PC-9 (cell line): Measurements from ENCODE around the gene SNX1. TPM values are rescaled to one million over a fixed set of nuclear protein-coding genes. Genes with fewer than 3 reads are reported as not detected.
"Not testable (repeated sequence)": the region's sequence is repeated elsewhere in the genome, so short reads cannot be mapped to it uniquely, and the experiment has no call there.

Experiments used
- BruUV-seq: library from RNA; stranded (reverse); fragments of 400-500 nt; replicated peaks from 2 replicates; lab custom pipeline; 2021; lab: Mats Ljungman, UMichigan
- CTCF ChIA-PET: fragments of 300-600 bp; sonication (Branson Sonifier 250); formaldehyde crosslinking; loops from one replicate; lab custom pipeline; 2022; ENCODE audit warnings: antibody characterized with exemption; lab: Charles Lee
- POLR2A ChIA-PET: fragments of 300-600 bp; sonication (Branson Sonifier 250); formaldehyde crosslinking; loops from one replicate; lab custom pipeline; 2022; ENCODE audit warnings: antibody characterized with exemption; ENCODE audit not compliant: unreplicated experiment; lab: Charles Lee
- DNase-seq, 2 experiments: peaks; one replicate each; pipeline versions ENCODE4 v3.0.0 to v3.0.0-alpha.2; 2015 to 2022; ENCODE audit warnings: mixed read lengths in 1 of 2
- H2AFZ ChIP-seq: fragments of 200-600 bp; sonication (generic); 2 replicates; pipeline ENCODE4 v1.8.1; 2017; ENCODE audit warnings: antibody characterized with exemption
- H3F3A ChIP-seq: fragments of 200-600 bp; sonication (generic); 2 replicates; pipeline ENCODE4 v1.8.1; 2017; ENCODE audit warnings: antibody characterized with exemption, mild to moderate bottlenecking, low read depth; ENCODE audit not compliant: insufficient read depth
- H3K27ac ChIP-seq: fragments of 200-600 bp; sonication (generic); 2 replicates; pipeline ENCODE4 v1.6.1; 2016; ENCODE audit warnings: mixed run types
- H3K27me3 ChIP-seq: fragments of 200-600 bp; sonication (generic); 2 replicates; pipeline ENCODE4 v1.6.1; 2016; ENCODE audit warnings: low read depth, mixed run types; ENCODE audit not compliant: insufficient read depth
- H3K36me3 ChIP-seq: fragments of 200-600 bp; sonication (generic); 2 replicates; pipeline ENCODE4 v1.6.1; 2016; ENCODE audit warnings: low read depth, mixed run types
- H3K4me1 ChIP-seq: fragments of 200-600 bp; sonication (generic); replicated peaks from 2 replicates; pipeline ENCODE4 v1.6.1; 2016; ENCODE audit warnings: mixed run types; ENCODE audit not compliant: insufficient read depth
- H3K4me2 ChIP-seq: fragments of 200-600 bp; sonication (generic); 2 replicates; pipeline ENCODE4 v1.6.1; 2017; ENCODE audit warnings: mixed run types
- H3K4me3 ChIP-seq: fragments of 200-600 bp; sonication (generic); 2 replicates; pipeline ENCODE4 v1.6.1; 2016; ENCODE audit warnings: mixed run types
- H3K79me2 ChIP-seq: fragments of 200-600 bp; sonication (generic); 2 replicates; pipeline ENCODE4 v1.6.1; 2017; ENCODE audit warnings: low read depth, mixed run types
- H3K9me2 ChIP-seq: fragments of 200-600 bp; sonication (generic); 2 replicates; pipeline ENCODE4 v1.8.1; 2017; ENCODE audit warnings: mild to moderate bottlenecking; ENCODE audit not compliant: insufficient read depth
- H3K9me3 ChIP-seq: fragments of 200-600 bp; sonication (generic); 2 replicates; pipeline ENCODE4 v1.8.1; 2016; ENCODE audit warnings: low read depth; ENCODE audit not compliant: insufficient read depth
- H4K20me1 ChIP-seq: fragments of 200-600 bp; sonication (generic); 2 replicates; pipeline ENCODE4 v1.8.1; 2017; ENCODE audit not compliant: insufficient read depth
- CTCF ChIP-seq: fragments of 200-600 bp; sonication (generic); conservative IDR thresholded peaks from 2 replicates; pipeline ENCODE4 v1.6.1; 2017; ENCODE audit warnings: mixed run types, antibody characterized with exemption, mild to moderate bottlenecking, moderate library complexity
- EZH2 ChIP-seq: fragments of 200-600 bp; sonication (generic); IDR thresholded peaks from 2 replicates; pipeline ENCODE4 v1.8.0; 2017; ENCODE audit warnings: antibody characterized with exemption, low read depth
- intact Hi-C: fragments of 100-400 bp; cut with micrococcal nuclease; formaldehyde crosslinking; loops from one replicate; pipeline ENCODE4 v1.10.0; 2022; ENCODE audit not compliant: unreplicated experiment
- total RNA-seq: library from RNA; stranded (reverse); gene quantifications from 2 replicates; pipeline ENCODE4 v1.2.3, GENCODE V29; 2021

Gene SNX1
- total RNA-seq, 1 experiment from 2014 or later: 114 TPM

GRCh38 chr15:64051407-64052259 is 44.1 kb upstream of the SNX1 start:
- no peaks in the 10 kb centered on the region for H3K36me3 ChIP-seq
- peaks cover 7% of the 10 kb centered on the region; the same call in 1 of the 2 replicates for H3K4me1 ChIP-seq
- no peaks in the 10 kb centered on the region for H4K20me1 ChIP-seq
- H3K9me2 ChIP-seq: no peaks in the 10 kb centered on the region
- ChIA-PET POLR2A (no interaction called here), CTCF (no interaction called here)
- H3K27me3 ChIP-seq: no peaks in the 10 kb centered on the region
- TF ChIP-seq EZH2 (no peak), CTCF (no peak)
- H3K4me2 ChIP-seq: no peak overlapping the region
- no peaks in the 10 kb centered on the region for H3K9me3 ChIP-seq
- no peaks in the 10 kb centered on the region for H3F3A ChIP-seq
- H3K4me3 ChIP-seq: no peak overlapping the region
- BruUV-seq: no TSS peak
- no peak overlapping the region for H3K27ac ChIP-seq
- intact Hi-C loops: no loop called here
- DNase-seq: no peak
- no peak overlapping the region for H2AFZ ChIP-seq
- no peaks in the 10 kb centered on the region for H3K79me2 ChIP-seq

- H3K9me2 ChIP-seq: no peaks in the 10 kb centered on the region
- DNase-seq: no peak
- H3K4me2 ChIP-seq: no peak overlapping the region
- H3K27ac ChIP-seq: no peak overlapping the region
- H3K79me2 ChIP-seq: no peaks in the 10 kb centered on the region
- H3F3A ChIP-seq: no peaks in the 10 kb centered on the region
- CTCF ChIA-PET: no interaction called here
- peaks cover 7% of the 10 kb centered on the region; the same call in 1 of the 2 replicates for H3K4me1 ChIP-seq
- no peaks in the 10 kb centered on the region for H3K27me3 ChIP-seq
- H2AFZ ChIP-seq: no peak overlapping the region
- no TSS peak for BruUV-seq
- H3K4me3 ChIP-seq: no peak overlapping the region
- TF ChIP-seq EZH2 (no peak), CTCF (no peak)
- POLR2A ChIA-PET: no interaction called here
- no peaks in the 10 kb centered on the region for H3K9me3 ChIP-seq
- intact Hi-C loops: no loop called here
- no peaks in the 10 kb centered on the region for H3K36me3 ChIP-seq
- H4K20me1 ChIP-seq: no peaks in the 10 kb centered on the region
These were observed 42.8 kb upstream of the SNX1 start for GRCh38 chr15:64052925-64053491.

GRCh38 chr15:64053674-64054073 is 42.1 kb upstream of the SNX1 start:
- POLR2A ChIA-PET: interaction anchor here (0.7 kb wide), 1 partner anchor 202 kb away, joined by 3 read pairs; no protein-coding TSS in a partner anchor
- BruUV-seq: not testable (repeated sequence)

More at GRCh38 chr15:64053674-64054073, 42.1 kb upstream of the SNX1 start:
- H3K4me3 ChIP-seq, H3K4me1 ChIP-seq, H3K9me2 ChIP-seq, H3F3A ChIP-seq, H2AFZ ChIP-seq, H3K4me2 ChIP-seq, H3K36me3 ChIP-seq, intact Hi-C loops, H3K79me2 ChIP-seq, CTCF ChIA-PET, H3K9me3 ChIP-seq, H4K20me1 ChIP-seq, H3K27ac ChIP-seq, DNase-seq, H3K27me3 ChIP-seq: not testable (repeated sequence)
